DMS79 (cell line): ENCODE results near the gene NINL.

ENCODE experiments used
- DNase-seq: peaks from one replicate; lab custom pipeline; 2025; lab: John Stamatoyannopoulos, UW

NINL gene

GRCh38 chr20:25464501-25465242, 120.7 kb downstream of the NINL start:
- DNase-seq, result no peak

DNA sequence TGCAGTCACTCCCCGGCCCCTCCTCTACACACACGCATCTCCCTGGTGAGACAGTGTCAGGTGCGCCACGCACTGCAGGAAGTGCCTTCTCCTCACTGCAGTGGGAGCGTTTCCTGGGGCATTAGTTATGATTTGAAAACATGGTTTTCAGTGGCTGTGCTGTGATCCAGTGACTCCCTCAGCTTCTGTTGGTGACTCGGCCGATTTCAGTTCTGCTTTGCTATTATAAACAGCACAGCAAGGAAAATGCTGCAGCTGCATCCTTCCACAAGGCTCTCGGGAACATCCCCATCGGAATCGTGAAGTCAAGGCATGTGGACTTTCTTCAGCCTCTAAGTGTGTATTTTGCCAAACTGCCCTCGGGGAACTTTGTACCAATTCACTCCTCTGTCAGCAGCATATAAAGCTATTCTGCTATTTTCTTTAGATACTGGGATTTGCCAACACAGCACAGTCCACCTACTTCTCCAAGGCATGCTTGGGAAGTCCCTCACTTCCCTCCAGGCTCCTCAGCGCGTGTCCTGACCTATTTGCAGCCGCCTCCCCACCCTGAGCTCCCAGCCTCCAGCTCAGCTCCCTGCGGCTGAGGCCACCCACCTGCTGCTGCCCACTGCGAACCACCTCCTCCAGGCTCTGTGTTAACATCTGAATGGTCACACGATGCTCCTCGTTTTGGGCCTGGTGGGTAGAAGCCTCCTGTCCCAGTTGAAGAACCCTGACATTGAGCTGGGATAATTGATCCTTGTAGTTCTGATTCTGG, 123.4 kb downstream of the NINL start:
- DNase-seq, result no peak

GRCh38 chr20:25461281-25461650, 124.1 kb downstream of the NINL start:
- no peak for DNase-seq

DNA sequence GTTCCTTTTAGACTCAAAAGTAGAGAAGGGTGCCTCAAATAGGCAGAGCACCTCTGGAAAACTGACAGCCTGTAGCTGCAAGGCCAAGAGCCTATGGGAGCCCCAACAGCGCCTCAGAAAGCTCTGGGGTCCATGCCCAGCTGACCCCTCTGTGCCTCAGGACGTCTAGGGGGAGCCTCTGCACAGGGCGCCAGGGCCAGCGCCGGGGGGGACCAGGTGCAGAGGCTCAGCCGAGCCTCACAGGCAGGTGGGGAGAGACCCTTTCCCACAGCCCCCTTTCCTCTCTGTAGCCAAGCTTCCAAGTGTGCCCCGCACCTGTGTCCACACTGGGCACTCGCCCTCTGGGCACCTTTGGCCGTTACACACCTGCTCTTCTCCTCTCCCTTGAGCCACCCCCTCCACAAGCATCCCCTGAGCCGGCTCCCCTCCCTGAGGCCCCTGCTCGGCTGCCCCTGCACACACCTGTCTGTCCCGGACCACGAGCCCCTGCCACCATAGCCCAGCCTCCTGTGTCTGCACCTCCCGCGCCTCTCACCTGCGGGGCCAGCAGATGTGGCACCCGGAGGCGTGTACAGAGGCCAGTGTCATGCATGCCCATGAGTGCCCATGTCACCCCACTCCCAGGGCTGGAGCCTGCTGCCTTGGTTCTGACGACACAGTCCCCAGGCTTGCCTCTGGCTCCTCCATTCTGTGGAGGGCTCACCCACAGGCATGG, 124.6 kb downstream of the NINL start:
- no peak for DNase-seq

DNA sequence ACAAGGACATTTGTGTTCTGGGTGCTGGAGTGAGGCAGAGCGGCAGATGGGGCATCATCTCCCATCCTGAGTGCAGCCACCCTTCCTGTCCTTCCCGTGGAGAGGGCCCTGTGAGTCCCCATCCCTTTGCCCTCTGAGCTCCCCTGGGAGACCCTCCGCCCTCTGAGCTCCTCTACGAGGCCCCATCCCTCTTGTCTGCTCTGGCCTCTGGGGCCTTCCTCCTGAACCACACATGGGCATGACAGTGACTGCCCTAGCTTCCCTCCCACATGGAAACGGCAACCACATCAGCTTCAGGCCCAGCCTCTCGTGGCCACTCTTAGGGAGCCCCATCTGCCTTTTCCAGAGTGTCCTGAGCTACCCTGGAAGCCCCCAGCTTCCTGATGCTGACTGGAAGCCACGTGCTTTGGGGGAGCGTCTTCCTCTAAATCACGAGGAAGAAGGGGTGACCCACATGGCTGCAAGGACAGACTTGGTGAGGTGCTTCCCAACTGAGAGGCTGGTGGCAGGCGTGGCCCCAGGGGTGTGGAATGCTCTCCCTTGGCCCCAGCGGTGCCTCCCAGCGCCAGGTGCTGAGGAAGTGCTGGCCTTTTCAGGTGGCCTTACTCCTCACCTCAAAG, 125.3 kb downstream of the NINL start:
- no peak for DNase-seq

GRCh38 chr20:25459111-25459830, 126.1 kb downstream of the NINL start:
- no peak for DNase-seq

- no peak for DNase-seq
Measured at GRCh38 chr20:25457886-25458680, 127.2 kb downstream of the NINL start.

GRCh38 chr20:25454153-25454900, 131.0 kb downstream of the NINL start:
- DNase-seq, result no peak

- DNase-seq, result peak; percentile 59
Measured at GRCh38 chr20:25453035-25453810, 132.1 kb downstream of the NINL start.

GRCh38 chr20:25452333-25452732, 133.0 kb downstream of the NINL start:
- no peak for DNase-seq

DNA sequence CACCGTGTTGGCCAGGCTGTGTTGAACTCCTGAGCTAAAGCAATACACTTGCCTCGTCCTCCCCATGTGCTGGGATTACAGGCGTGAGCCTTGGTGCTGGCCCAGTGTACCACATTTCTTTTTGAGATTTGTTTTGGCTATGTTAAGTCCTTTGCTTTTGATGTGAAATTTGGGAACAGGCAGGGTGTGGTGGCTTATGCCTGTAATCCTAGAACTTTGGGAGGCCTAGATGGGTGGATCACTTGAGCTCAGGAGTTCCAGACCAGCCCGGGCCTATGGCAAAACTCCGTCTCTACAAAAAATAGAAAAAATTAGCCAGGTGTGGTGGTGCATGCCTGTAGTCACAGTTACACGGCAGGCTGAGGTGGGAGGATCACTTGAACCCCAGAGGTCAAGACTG, 137.7 kb downstream of the NINL start:
- DNase-seq, result no peak

DNA sequence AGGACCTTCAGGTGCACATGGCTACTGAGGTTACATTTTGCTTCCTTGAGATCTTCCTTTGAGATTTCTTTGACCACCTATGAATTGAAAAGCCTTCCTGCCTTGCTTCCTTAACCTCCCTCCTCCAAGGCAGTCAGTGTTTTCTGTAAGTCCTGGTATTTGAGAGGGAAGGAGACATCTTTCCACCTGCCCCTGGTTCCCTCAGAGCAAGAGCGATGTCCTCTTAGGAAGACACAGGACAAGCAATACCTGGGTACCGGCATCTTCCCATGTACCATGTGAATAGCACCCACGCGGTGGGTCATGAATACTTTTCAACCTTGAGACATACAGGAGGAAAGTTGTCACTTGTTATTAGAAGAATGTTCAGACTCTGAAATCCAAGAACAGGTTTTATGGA, 140.8 kb downstream of the NINL start:
- DNase-seq, result no peak

GRCh38 chr20:25439328-25439727, 146.0 kb downstream of the NINL start:
- DNase-seq, result no peak

GRCh38 chr20:25437153-25437581, 148.2 kb downstream of the NINL start:
- DNase-seq, result no peak

GRCh38 chr20:25424536-25424935, 160.8 kb downstream of the NINL start:
- DNase-seq, result no peak

DNA sequence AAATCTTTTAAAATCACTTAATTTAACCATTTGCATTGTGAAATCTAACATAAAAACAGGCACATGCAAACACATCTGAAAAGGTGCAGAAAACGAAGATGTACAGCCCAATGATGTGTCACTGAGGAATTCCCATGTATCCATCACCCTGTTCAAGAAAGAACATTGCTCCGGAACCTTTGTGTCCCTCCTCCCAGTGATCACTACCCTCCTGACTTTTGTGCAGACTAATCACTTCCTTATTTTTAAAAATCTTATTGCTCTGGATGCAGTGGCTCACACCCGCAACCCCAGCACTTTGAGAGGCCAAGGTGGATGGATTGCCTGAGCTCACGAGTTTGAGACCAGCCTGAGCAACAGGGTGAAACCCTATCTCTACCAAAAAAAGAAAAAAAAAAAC, 163.3 kb downstream of the NINL start:
- no peak for DNase-seq

DNA sequence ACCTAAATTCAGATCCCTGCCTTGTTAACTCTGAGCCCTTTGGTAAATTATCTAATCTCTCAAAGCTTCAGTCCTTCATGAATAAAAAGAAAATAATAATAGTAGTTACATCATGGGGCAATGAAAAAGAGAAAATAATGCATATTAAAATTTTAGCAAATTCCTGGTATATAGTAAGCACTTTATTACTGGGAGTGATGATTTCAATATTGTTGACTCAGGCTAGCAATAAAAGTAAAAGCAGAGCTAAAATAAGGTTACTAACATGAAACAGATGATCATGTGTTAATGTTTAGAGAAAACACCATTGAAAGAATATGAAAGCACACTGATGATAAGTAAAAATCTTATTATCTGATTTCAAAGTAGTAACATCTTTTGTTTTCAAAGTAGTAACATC, 164.2 kb downstream of the NINL start:
- no peak for DNase-seq

- DNase-seq, result no peak
Measured at GRCh38 chr20:25418776-25419175, 166.6 kb downstream of the NINL start.

GRCh38 chr20:25408890-25409289, 176.4 kb downstream of the NINL start:
- DNase-seq, result no peak

DNA sequence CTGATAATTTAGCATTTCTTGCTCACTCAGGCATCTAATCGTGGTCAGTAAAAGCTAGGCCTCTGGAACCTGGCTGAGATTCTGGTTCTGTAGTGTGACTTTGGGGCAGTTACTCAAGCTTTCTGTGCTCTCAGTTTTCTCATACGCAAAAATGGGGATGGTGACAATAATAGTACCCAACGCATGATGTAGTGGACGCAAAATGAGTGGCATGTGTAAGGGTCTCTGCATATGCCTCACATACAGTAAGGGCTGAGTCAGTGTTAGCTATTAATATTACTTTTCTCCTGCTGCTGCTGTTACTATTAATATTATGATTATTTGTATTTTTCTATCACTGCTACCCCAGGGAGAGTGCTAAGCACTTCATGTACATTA, 177.2 kb downstream of the NINL start:
- DNase-seq, result no peak
